ENCODE measurements around the gene DCK. TPM values are rescaled to one million over a fixed set of nuclear protein-coding genes. Genes with fewer than 3 reads are reported as not detected.

DCK gene
- total RNA-seq, 1 donor from 2014 or later, result 19.6 TPM

- H3K9me3 Mint-ChIP-seq (ENCODE audit: low read depth), result no peaks in the 10 kb centered on the region
- peaks cover 6% of the 10 kb centered on the region for H3K36me3 Mint-ChIP-seq (ENCODE audit: insufficient read depth)
- no peak overlapping the region for H3K4me3 Mint-ChIP-seq (ENCODE audit: low read depth)
- H3K4me1 Mint-ChIP-seq (ENCODE audit: low read depth), result no peaks in the 10 kb centered on the region
- no peaks in the 10 kb centered on the region for H3K27me3 Mint-ChIP-seq
- DNase-seq (ENCODE audit: low spot score, unreplicated experiment), result no peak
- H3K27ac Mint-ChIP-seq, result no peak overlapping the region
- TF ChIP-seq, protein P1, sequence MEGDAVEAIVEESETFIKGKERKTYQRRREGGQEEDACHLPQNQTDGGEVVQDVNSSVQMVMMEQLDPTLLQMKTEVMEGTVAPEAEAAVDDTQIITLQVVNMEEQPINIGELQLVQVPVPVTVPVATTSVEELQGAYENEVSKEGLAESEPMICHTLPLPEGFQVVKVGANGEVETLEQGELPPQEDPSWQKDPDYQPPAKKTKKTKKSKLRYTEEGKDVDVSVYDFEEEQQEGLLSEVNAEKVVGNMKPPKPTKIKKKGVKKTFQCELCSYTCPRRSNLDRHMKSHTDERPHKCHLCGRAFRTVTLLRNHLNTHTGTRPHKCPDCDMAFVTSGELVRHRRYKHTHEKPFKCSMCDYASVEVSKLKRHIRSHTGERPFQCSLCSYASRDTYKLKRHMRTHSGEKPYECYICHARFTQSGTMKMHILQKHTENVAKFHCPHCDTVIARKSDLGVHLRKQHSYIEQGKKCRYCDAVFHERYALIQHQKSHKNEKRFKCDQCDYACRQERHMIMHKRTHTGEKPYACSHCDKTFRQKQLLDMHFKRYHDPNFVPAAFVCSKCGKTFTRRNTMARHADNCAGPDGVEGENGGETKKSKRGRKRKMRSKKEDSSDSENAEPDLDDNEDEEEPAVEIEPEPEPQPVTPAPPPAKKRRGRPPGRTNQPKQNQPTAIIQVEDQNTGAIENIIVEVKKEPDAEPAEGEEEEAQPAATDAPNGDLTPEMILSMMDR (IDR thresholded peaks at IDR 0.05; ENCODE audit: unreplicated experiment), result no peak
These were observed 13.9 kb upstream of the DCK start for GRCh38 chr4:70979445-70980008.

GRCh38 chr4:70980196-70980595, 13.3 kb upstream of the DCK start:
- TF ChIP-seq, protein P1 (IDR thresholded peaks at IDR 0.05; ENCODE audit: unreplicated experiment), result no peak
- no peaks in the 10 kb centered on the region for H3K9me3 Mint-ChIP-seq (ENCODE audit: low read depth)
- H3K4me3 Mint-ChIP-seq (ENCODE audit: low read depth), result no peak overlapping the region
- H3K27me3 Mint-ChIP-seq, result no peaks in the 10 kb centered on the region
- H3K4me1 Mint-ChIP-seq (ENCODE audit: low read depth), result no peaks in the 10 kb centered on the region
- DNase-seq (ENCODE audit: low spot score, unreplicated experiment), result no peak
- H3K36me3 Mint-ChIP-seq (ENCODE audit: insufficient read depth), result peaks cover 3% of the 10 kb centered on the region
- H3K27ac Mint-ChIP-seq, result no peak overlapping the region

DNA sequence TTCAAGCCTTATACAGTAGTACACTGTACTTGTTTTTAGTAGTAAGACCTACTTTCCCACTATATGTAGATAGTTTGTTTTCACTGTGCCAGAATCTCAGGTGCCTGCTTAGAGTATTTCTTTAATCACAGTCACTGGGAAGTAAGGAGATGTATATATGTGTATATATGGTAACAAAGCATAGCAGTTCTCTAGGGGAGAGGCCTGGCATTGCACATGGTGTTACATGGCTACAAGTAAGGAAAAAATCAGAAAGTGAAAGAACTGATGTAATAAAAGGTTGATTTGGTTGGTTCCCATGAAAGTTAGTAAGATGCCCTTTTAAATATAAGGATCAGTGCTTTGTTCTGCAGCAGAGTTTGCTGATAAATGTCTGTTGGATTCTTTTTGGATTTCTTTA, 9.3 kb upstream of the DCK start:
- TF ChIP-seq, protein P1 (IDR thresholded peaks at IDR 0.05; ENCODE audit: unreplicated experiment), result no peak
- Mint-ChIP-seq H3K36me3 (ENCODE audit: insufficient read depth) (peaks cover 2% of the 10 kb centered on the region), H3K9me3 (ENCODE audit: low read depth) (no peaks in the 10 kb centered on the region), H3K4me1 (ENCODE audit: low read depth) (no peaks in the 10 kb centered on the region), H3K27ac (no peak overlapping the region), H3K27me3 (no peaks in the 10 kb centered on the region), H3K4me3 (ENCODE audit: low read depth) (no peak overlapping the region)
- DNase-seq (ENCODE audit: low spot score, unreplicated experiment), result no peak

GRCh38 chr4:70984589-70984988, 8.9 kb upstream of the DCK start:
- H3K27me3 Mint-ChIP-seq, result no peaks in the 10 kb centered on the region
- H3K36me3 Mint-ChIP-seq (ENCODE audit: insufficient read depth), result peaks cover 2% of the 10 kb centered on the region
- DNase-seq (ENCODE audit: low spot score, unreplicated experiment), result no peak
- no peak overlapping the region for H3K27ac Mint-ChIP-seq
- no peaks in the 10 kb centered on the region for H3K9me3 Mint-ChIP-seq (ENCODE audit: low read depth)
- no peak overlapping the region for H3K4me3 Mint-ChIP-seq (ENCODE audit: low read depth)
- no peaks in the 10 kb centered on the region for H3K4me1 Mint-ChIP-seq (ENCODE audit: low read depth)
- TF ChIP-seq, protein P1 (IDR thresholded peaks at IDR 0.05; ENCODE audit: unreplicated experiment), result no peak

GRCh38 chr4:70991596-70991995, 1.9 kb upstream of the DCK start:
- no peak overlapping the region for H3K27ac Mint-ChIP-seq
- DNase-seq (ENCODE audit: low spot score, unreplicated experiment), result no peak
- H3K4me3 Mint-ChIP-seq (ENCODE audit: low read depth), result no peak overlapping the region
- no peaks in the 10 kb centered on the region for H3K9me3 Mint-ChIP-seq (ENCODE audit: low read depth)
- peaks cover 25% of the 10 kb centered on the region for H3K4me1 Mint-ChIP-seq (ENCODE audit: low read depth)
- TF ChIP-seq, protein P1 (IDR thresholded peaks at IDR 0.05; ENCODE audit: unreplicated experiment), result no peak
- no peaks in the 10 kb centered on the region for H3K27me3 Mint-ChIP-seq
- H3K36me3 Mint-ChIP-seq (ENCODE audit: insufficient read depth), result no peaks in the 10 kb centered on the region
